PC-3 (cell line): ENCODE data around the gene PRDM2. TPM values are rescaled to one million over a fixed set of nuclear protein-coding genes. Genes with fewer than 3 reads are reported as not detected.

Experiments
- ATAC-seq: fragments of 200-7000 bp; cut with Tn5 transposase; 2 replicates; pipeline ENCODE4 v1.9.1; 2020; ENCODE audit warnings: mild to moderate bottlenecking, moderate library complexity
- BruUV-seq: library from RNA; stranded (reverse); fragments of 400-500 nt; replicated peaks from 2 replicates; lab custom pipeline; 2021; lab: Mats Ljungman, UMichigan
- CTCF ChIA-PET: fragments of 300-600 bp; sonication (Branson Sonifier 250); formaldehyde crosslinking; loops from one replicate; lab custom pipeline; 2022; ENCODE audit warnings: antibody characterized with exemption; lab: Charles Lee
- POLR2A ChIA-PET: fragments of 300-600 bp; sonication (Branson Sonifier 250); formaldehyde crosslinking; loops from one replicate; lab custom pipeline; 2022; ENCODE audit warnings: antibody characterized with exemption; ENCODE audit not compliant: unreplicated experiment; lab: Charles Lee
- DNase-seq: peaks from one replicate; pipeline ENCODE4 v3.0.0-alpha.2; 2015
- H2AFZ ChIP-seq: fragments of 300-600 bp; sonication (generic); 2 replicates; pipeline ENCODE4 v1.6.0; 2016; ENCODE audit warnings: antibody characterized with exemption, low read length
- H3F3A ChIP-seq: fragments of 300-600 bp; sonication (generic); one replicate; pipeline ENCODE4 v1.6.0; 2017; ENCODE audit warnings: antibody characterized with exemption, low read length, control low read depth, mild to moderate bottlenecking; ENCODE audit not compliant: unreplicated experiment
- H3K27ac ChIP-seq: fragments of 300-600 bp; sonication (generic); 2 replicates; pipeline ENCODE4 v1.5.1; 2016; ENCODE audit warnings: mild to moderate bottlenecking, low read length
- H3K27me3 ChIP-seq: fragments of 300-600 bp; sonication (generic); 2 replicates; pipeline ENCODE4 v1.6.1; 2016; ENCODE audit warnings: low read length, mixed read lengths
- H3K36me3 ChIP-seq: fragments of 300-600 bp; sonication (generic); 2 replicates; pipeline ENCODE4 v1.6.1; 2016; ENCODE audit warnings: low read depth, mixed run types, low read length, mixed read lengths
- H3K4me1 ChIP-seq: fragments of 300-600 bp; sonication (generic); 2 replicates; pipeline ENCODE4 v1.5.1; 2016; ENCODE audit warnings: low read length; ENCODE audit not compliant: insufficient read depth
- H3K4me2 ChIP-seq: fragments of 300-600 bp; sonication (generic); 2 replicates; pipeline ENCODE4 v1.6.0; 2016; ENCODE audit warnings: low read length
- H3K4me3 ChIP-seq: fragments of 300-600 bp; sonication (generic); 2 replicates; pipeline ENCODE4 v1.5.1; 2016; ENCODE audit warnings: mild to moderate bottlenecking, low read length, mixed read lengths
- H3K79me2 ChIP-seq: fragments of 300-600 bp; sonication (generic); 2 replicates; pipeline ENCODE4 v1.6.1; 2017; ENCODE audit warnings: low read length, mixed read lengths
- H3K9ac ChIP-seq: fragments of 300-600 bp; sonication (generic); 2 replicates; pipeline ENCODE4 v1.6.0; 2016; ENCODE audit warnings: mild to moderate bottlenecking, low read length
- H3K9me2 ChIP-seq: fragments of 300-600 bp; sonication (generic); replicated peaks from 2 replicates; pipeline ENCODE4 v1.6.1; 2016; ENCODE audit warnings: mixed run types, low read length, mixed read lengths
- H3K9me3 ChIP-seq: fragments of 300-600 bp; sonication (generic); 2 replicates; pipeline ENCODE4 v1.6.1; 2016; ENCODE audit warnings: low read length, mixed read lengths
- H4K20me1 ChIP-seq: fragments of 300-600 bp; sonication (generic); 2 replicates; pipeline ENCODE4 v1.6.1; 2016; ENCODE audit warnings: low read length, mixed read lengths
- CTCF ChIP-seq: fragments of 300-600 bp; sonication (generic); conservative IDR thresholded peaks from 2 replicates; pipeline ENCODE4 v1.5.1; 2017; ENCODE audit warnings: antibody characterized with exemption, low read depth, mild to moderate bottlenecking, low read length
- EZH2 ChIP-seq: fragments of 300-600 bp; sonication (generic); IDR thresholded peaks from one replicate; pipeline ENCODE4 v1.6.1; 2017; ENCODE audit warnings: antibody characterized with exemption, mild to moderate bottlenecking, low read length; ENCODE audit not compliant: unreplicated experiment
- EZH2phosphoT487 ChIP-seq: fragments of 300-600 bp; sonication (generic); IDR thresholded peaks from 2 replicates; pipeline ENCODE4 v1.6.1; 2018; ENCODE audit warnings: mild to moderate bottlenecking, antibody characterized with exemption, low read length, borderline replicate concordance
- intact Hi-C: fragments of 100-400 bp; cut with micrococcal nuclease; formaldehyde crosslinking; loops from 2 replicates; pipeline ENCODE4 v1.9.0; 2023
- total RNA-seq: library from RNA; depleted of rRNA; stranded (reverse); fragments of >200 nt; gene quantifications from 2 replicates; pipeline ENCODE4 v1.2.3, GENCODE V29; 2014

The PRDM2 gene
- total RNA-seq, 1 experiment from 2014 or later = 9.4 TPM

- Histone ChIP-seq H3K79me2 (peaks cover 50% of the 10 kb centered on the region), H3K4me3 (no peak overlapping the region), H3K36me3 (peaks cover 30% of the 10 kb centered on the region), H4K20me1 (0 out of 2 replicates have a peak, but pooled peaks cover 10% of the 10 kb centered on the region), H3K4me2 (no peak overlapping the region), H3K27ac (no peak overlapping the region), H2AFZ (no peak overlapping the region), H3K27me3 (no peaks in the 10 kb centered on the region), H3K9me2 (no peaks in the 10 kb centered on the region), H3K9ac (no peak overlapping the region), H3K4me1 (no peaks in the 10 kb centered on the region), H3F3A (no peaks in the 10 kb centered on the region), H3K9me3 (no peaks in the 10 kb centered on the region)
- DNase-seq (no peak), ATAC-seq (no peak)
- TF ChIP-seq CTCF (no peak), EZH2 (no peak), EZH2phosphoT487 (no peak)
- intact Hi-C loops = no loop called here
- ChIA-PET CTCF (no interaction called here), POLR2A (no interaction called here)
- no TSS peak for BruUV-seq
These were observed 83.6 kb downstream of the PRDM2 start for GRCh38 chr1:13783551-13783950.

GRCh38 chr1:13784971-13785370 is 85.0 kb downstream of the PRDM2 start:
- CTCF ChIA-PET = no interaction called here
- no TSS peak for BruUV-seq
- H3K79me2 ChIP-seq = peaks cover 50% of the 10 kb centered on the region
- POLR2A ChIA-PET = no interaction called here
- peaks cover 21% of the 10 kb centered on the region; the same call in 1 of the 2 replicates for H3K36me3 ChIP-seq
- 0 out of 2 replicates have a peak, but pooled peaks cover 10% of the 10 kb centered on the region for H4K20me1 ChIP-seq
- no peak overlapping the region for H3K27ac ChIP-seq
- no peak overlapping the region for H3K4me3 ChIP-seq
- intact Hi-C loops = no loop called here
- H3K9me2 ChIP-seq = no peaks in the 10 kb centered on the region
- ATAC-seq = no peak
- H3K9me3 ChIP-seq = no peaks in the 10 kb centered on the region
- no peaks in the 10 kb centered on the region for H3K4me1 ChIP-seq
- no peaks in the 10 kb centered on the region for H3K27me3 ChIP-seq
- no peak overlapping the region for H3K9ac ChIP-seq
- no peak for DNase-seq
- H3F3A ChIP-seq = no peaks in the 10 kb centered on the region
- TF ChIP-seq EZH2 = no peak
- TF ChIP-seq CTCF = no peak
- TF ChIP-seq EZH2phosphoT487 = no peak
- no peak overlapping the region for H2AFZ ChIP-seq
- H3K4me2 ChIP-seq = no peak overlapping the region

- H3K4me1 ChIP-seq = no peaks in the 10 kb centered on the region
- H3K27ac ChIP-seq = no peak overlapping the region
- 0 out of 2 replicates have a peak, but pooled peaks cover 10% of the 10 kb centered on the region for H4K20me1 ChIP-seq
- TF ChIP-seq EZH2 = no peak
- TF ChIP-seq EZH2phosphoT487 = no peak
- no peak for TF ChIP-seq CTCF
- H3K4me3 ChIP-seq = no peak overlapping the region
- intact Hi-C loops = no loop called here
- no peak for DNase-seq
- POLR2A ChIA-PET = no interaction called here
- H3K9me3 ChIP-seq = no peaks in the 10 kb centered on the region
- H3K9ac ChIP-seq = no peak overlapping the region
- H3K79me2 ChIP-seq = peaks cover 50% of the 10 kb centered on the region
- H3F3A ChIP-seq = no peaks in the 10 kb centered on the region
- H2AFZ ChIP-seq = no peak overlapping the region
- CTCF ChIA-PET = no interaction called here
- no TSS peak for BruUV-seq
- H3K9me2 ChIP-seq = no peaks in the 10 kb centered on the region
- no peak overlapping the region for H3K4me2 ChIP-seq
- no peak for ATAC-seq
- H3K27me3 ChIP-seq = no peaks in the 10 kb centered on the region
- H3K36me3 ChIP-seq = peaks cover 17% of the 10 kb centered on the region; the same call in 1 of the 2 replicates
These were observed 86.6 kb downstream of the PRDM2 start for GRCh38 chr1:13786541-13786940.
